GM12872 (cell line): ENCODE data around the gene C16orf96.
A peak's percentile ranks its signal among the peaks of the same experiment; 100 is the strongest.

Experiments
- TF ChIP-seq, protein P1 (sequence below): IDR thresholded peaks from 3 replicates; pipeline ENCODE4 v1.5.1; 2011; ENCODE audit warnings: low read depth, mild to moderate bottlenecking, low read length, moderate library complexity; ENCODE audit not compliant: insufficient read depth

Gene C16orf96

DNA sequence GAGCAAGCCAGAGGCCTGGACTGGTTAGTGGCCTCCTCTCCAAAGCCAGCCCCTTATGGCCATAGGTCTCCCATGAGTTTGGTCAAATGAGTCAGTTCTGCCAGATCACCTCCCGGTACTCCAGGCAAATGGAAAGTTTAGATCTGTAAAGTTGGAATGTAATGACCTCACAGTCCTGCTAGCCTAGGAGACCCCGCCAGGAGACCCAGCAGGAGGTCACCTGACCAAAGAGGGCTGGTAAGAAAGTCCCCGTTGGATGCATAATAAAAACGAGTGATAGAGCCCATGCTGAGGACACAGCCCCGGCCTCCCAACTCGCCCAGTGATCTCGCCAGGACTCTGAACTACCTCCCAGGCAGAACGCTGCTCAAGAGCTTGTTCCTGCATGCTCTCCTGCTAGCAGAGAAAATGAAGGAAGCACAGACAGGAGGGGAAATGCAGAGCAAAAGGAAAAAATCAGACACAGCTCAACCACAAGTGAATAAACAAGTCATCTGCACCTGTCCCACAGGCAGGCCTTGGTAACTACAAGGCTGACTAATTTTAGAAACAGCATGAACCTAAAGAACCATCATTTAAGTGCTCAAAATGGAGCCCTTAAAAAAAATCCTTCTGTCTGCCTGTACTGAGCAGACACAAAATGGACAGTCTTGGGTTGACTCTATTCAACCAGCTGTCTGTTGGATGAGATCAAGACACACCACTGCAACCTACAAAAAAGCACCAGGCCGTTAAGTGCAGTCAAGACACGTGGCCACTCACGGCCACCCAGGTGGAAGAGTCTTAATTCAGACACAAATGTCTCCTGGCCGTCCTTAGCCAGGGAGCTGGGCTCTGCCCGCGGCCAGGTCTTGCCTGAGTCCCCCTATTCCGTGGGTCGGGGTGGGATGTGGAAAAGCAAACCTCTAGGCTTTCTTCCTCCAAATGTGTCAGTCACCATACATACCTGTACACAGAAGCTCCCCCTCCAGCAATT lies 26.8 kb upstream of the C16orf96 start:
- TF ChIP-seq, protein P1, sequence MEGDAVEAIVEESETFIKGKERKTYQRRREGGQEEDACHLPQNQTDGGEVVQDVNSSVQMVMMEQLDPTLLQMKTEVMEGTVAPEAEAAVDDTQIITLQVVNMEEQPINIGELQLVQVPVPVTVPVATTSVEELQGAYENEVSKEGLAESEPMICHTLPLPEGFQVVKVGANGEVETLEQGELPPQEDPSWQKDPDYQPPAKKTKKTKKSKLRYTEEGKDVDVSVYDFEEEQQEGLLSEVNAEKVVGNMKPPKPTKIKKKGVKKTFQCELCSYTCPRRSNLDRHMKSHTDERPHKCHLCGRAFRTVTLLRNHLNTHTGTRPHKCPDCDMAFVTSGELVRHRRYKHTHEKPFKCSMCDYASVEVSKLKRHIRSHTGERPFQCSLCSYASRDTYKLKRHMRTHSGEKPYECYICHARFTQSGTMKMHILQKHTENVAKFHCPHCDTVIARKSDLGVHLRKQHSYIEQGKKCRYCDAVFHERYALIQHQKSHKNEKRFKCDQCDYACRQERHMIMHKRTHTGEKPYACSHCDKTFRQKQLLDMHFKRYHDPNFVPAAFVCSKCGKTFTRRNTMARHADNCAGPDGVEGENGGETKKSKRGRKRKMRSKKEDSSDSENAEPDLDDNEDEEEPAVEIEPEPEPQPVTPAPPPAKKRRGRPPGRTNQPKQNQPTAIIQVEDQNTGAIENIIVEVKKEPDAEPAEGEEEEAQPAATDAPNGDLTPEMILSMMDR: 0 out of 3 replicates have a peak, but pooled peaks have one; percentile 10

GRCh38 chr16:4531811-4532210 lies 24.3 kb upstream of the C16orf96 start:
- TF ChIP-seq, protein P1: no peak

DNA sequence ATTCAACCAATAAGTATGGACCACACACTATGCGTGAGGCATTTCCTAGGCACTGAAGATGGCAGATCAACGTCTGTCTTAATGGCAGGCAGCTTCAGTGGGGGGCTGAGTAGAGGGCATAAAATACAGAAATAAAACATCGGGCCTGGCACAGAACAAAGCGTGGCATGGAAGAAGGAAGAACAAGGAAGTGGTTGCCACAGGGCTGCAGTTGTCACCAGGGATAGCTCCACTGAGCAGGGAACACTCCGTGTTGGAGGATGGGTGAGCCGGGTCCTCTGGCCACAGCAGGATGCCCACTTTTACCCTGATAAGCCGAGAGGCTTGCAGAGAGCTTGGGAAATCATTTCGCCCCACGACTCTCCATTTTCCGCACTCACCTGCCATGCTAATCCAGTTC lies 23.9 kb upstream of the C16orf96 start:
- TF ChIP-seq, protein P1: no peak

- TF ChIP-seq, protein P1: no peak
These were observed 22.6 kb upstream of the C16orf96 start for GRCh38 chr16:4533490-4533889.

GRCh38 chr16:4534151-4534790 lies 21.9 kb upstream of the C16orf96 start:
- TF ChIP-seq, protein P1: no peak

GRCh38 chr16:4535627-4536108 lies 20.5 kb upstream of the C16orf96 start:
- TF ChIP-seq, protein P1: 0 out of 3 replicates have a peak, but pooled peaks have one; percentile 7
